Transverse colon (tissue), 3 donors: Measurements from ENCODE around the gene MYBPH.

ENCODE experiments used
- EP300 ChIP-seq: sonication (generic); formaldehyde crosslinking; IDR thresholded peaks from one replicate; pipeline ENCODE4 v1.6.1; 2017; ENCODE audit warnings: antibody characterized with exemption, low read depth
- POLR2A ChIP-seq: fragments of 450-650 bp; IDR thresholded peaks from one replicate; pipeline ENCODE4 v1.6.1; 2016; ENCODE audit warnings: antibody characterized with exemption, mild to moderate bottlenecking, moderate library complexity
- TF ChIP-seq, protein P1 (sequence below), 5 experiments: fragments of 200-600 bp in 3 of 5; fragments of 450-650 bp in 2 of 5; sonication (generic) in 3 of 5; IDR thresholded peaks; 1 replicate in 2 of 5; 2 replicates in 3 of 5; pipeline ENCODE4 v1.5.1; 2016 to 2017; ENCODE audit warnings: antibody characterized with exemption in 5 of 5, inconsistent platforms in 3 of 5, mild to moderate bottlenecking in 2 of 5, moderate library complexity in 1 of 5

DNA sequence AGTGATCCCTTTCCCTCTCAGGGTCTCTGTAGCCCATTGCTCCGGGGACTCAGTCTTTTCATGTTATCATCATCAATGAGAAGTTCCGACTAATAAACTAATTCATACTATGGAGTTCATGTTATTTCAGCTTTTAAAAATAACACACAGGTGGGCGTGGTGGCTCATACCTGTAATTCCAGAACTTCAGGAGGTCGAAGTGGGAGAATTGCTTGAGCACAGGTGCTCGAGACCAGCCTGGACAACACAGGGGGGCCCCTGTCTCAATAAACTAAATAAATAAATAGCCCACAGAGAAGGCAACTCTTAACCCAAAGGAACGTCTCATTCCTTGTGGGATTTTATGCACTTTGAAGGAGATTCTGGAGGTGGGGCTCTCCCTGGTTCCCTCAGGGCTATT is 14.5 kb downstream of the MYBPH start:
- TF ChIP-seq POLR2A (no peak), EP300 (no peak)
- TF ChIP-seq, protein P1, sequence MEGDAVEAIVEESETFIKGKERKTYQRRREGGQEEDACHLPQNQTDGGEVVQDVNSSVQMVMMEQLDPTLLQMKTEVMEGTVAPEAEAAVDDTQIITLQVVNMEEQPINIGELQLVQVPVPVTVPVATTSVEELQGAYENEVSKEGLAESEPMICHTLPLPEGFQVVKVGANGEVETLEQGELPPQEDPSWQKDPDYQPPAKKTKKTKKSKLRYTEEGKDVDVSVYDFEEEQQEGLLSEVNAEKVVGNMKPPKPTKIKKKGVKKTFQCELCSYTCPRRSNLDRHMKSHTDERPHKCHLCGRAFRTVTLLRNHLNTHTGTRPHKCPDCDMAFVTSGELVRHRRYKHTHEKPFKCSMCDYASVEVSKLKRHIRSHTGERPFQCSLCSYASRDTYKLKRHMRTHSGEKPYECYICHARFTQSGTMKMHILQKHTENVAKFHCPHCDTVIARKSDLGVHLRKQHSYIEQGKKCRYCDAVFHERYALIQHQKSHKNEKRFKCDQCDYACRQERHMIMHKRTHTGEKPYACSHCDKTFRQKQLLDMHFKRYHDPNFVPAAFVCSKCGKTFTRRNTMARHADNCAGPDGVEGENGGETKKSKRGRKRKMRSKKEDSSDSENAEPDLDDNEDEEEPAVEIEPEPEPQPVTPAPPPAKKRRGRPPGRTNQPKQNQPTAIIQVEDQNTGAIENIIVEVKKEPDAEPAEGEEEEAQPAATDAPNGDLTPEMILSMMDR (IDR thresholded peaks at IDR 0.05) = no peak
